B cell (primary cell): Measurements from ENCODE around the gene RARA. TPM values are rescaled to one million over a fixed set of nuclear protein-coding genes. Genes with fewer than 3 reads are reported as not detected.

Experiments
- ATAC-seq: fragments of 200-7000 bp; cut with Tn5 transposase; one replicate; pipeline ENCODE4 v1.10.0; 2021; ENCODE audit warnings: low read depth, mild to moderate bottlenecking, moderate number of reproducible peaks, moderate library complexity
- CTCF ChIA-PET: fragments of 350-600 bp; sonication (Branson Sonifier 250); formaldehyde crosslinking; loops from one replicate; lab custom pipeline; 2021; ENCODE audit warnings: antibody characterized with exemption, inconsistent platforms; lab: Charles Lee
- POLR2A ChIA-PET: fragments of 350-600 bp; sonication (Branson Sonifier 250); formaldehyde crosslinking; loops from one replicate; lab custom pipeline; 2021; ENCODE audit warnings: antibody characterized with exemption; lab: Charles Lee
- DNase-seq: peaks from one replicate; pipeline ENCODE4 v3.0.0; 2013
- H2AFZ ChIP-seq: 2 replicates; pipeline ENCODE4 v1.6.1; 2012; ENCODE audit warnings: mild to moderate bottlenecking, low read depth, low read length; ENCODE audit not compliant: insufficient read depth, poor library complexity, severe bottlenecking
- H3K27ac ChIP-seq, 2 donors: 1 replicate in 1 of 2; 2 replicates in 1 of 2; pipeline ENCODE4 v1.5.1; 2012 to 2013; ENCODE audit warnings: low read length in 2 of 2, mild to moderate bottlenecking in 2 of 2, moderate library complexity in 1 of 2
- H3K27me3 ChIP-seq, 4 experiments: fragments of 200-600 bp in 1 of 4; sonication (generic) in 1 of 4; replicated peaks in 1 of 4; 1 replicate in 2 of 4; 2 replicates in 2 of 4; pipeline versions ENCODE4 v1.6.1 to v1.7.0; 2013 to 2016; ENCODE audit warnings: low read length in 3 of 4, mild to moderate bottlenecking in 2 of 4, mixed read lengths in 1 of 4, moderate library complexity in 1 of 4; ENCODE audit not compliant: insufficient read depth in 4 of 4, control insufficient read depth in 3 of 4; ENCODE audit errors: control extremely low read depth in 1 of 4
- H3K36me3 ChIP-seq, 2 experiments: replicated peaks in 1 of 2; 1 replicate in 1 of 2; 2 replicates in 1 of 2; pipeline versions ENCODE4 v1.6.1 to v1.7.1; 2013; ENCODE audit warnings: low read length in 1 of 2; ENCODE audit not compliant: insufficient read depth in 2 of 2, control insufficient read depth in 1 of 2; ENCODE audit errors: control extremely low read depth in 1 of 2, extremely low read depth in 1 of 2
- H3K4me1 ChIP-seq, 2 donors: fragments of 200-600 bp in 1 of 2; sonication (generic) in 1 of 2; 1 replicate in 1 of 2; 2 replicates in 1 of 2; pipeline versions ENCODE4 v1.5.1 to v1.6.1; 2013 to 2017; ENCODE audit warnings: low read length in 2 of 2; ENCODE audit not compliant: control insufficient read depth in 2 of 2, insufficient read depth in 2 of 2
- H3K4me2 ChIP-seq: replicated peaks from 2 replicates; pipeline ENCODE3; 2012; ENCODE audit warnings: mild to moderate bottlenecking, low read depth, low read length; ENCODE audit not compliant: poor library complexity, severe bottlenecking
- H3K4me3 ChIP-seq, 5 experiments: fragments of 200-600 bp in 1 of 5; sonication (generic) in 1 of 5; 1 replicate in 3 of 5; 2 replicates in 2 of 5; pipeline versions ENCODE4 v1.5.1 to v1.7.0; 2011 to 2016; ENCODE audit warnings: low read length in 4 of 5, mild to moderate bottlenecking in 4 of 5, low read depth in 2 of 5, control low read depth in 1 of 5, moderate library complexity in 1 of 5; ENCODE audit not compliant: insufficient read depth in 1 of 5; ENCODE audit errors: control extremely low read depth in 1 of 5, extremely low read depth in 1 of 5
- H3K79me2 ChIP-seq: fragments of 200-600 bp; sonication (generic); one replicate; pipeline ENCODE4 v1.6.0; 2016; ENCODE audit warnings: low read length; ENCODE audit not compliant: control insufficient read depth, insufficient read depth
- H3K9ac ChIP-seq: fragments of 200-600 bp; sonication (generic); 2 replicates; pipeline ENCODE4 v1.6.1; 2017; ENCODE audit warnings: mild to moderate bottlenecking, low read length, moderate library complexity
- H3K9me3 ChIP-seq, 3 donors: one replicate each; pipeline versions ENCODE4 v1.6.1 to v1.7.1; 2013; ENCODE audit warnings: low read length in 2 of 3; ENCODE audit not compliant: control insufficient read depth in 2 of 3, insufficient read depth in 1 of 3; ENCODE audit errors: control extremely low read depth in 1 of 3
- H4K20me1 ChIP-seq: 2 replicates; pipeline ENCODE4 v1.6.0; 2012; ENCODE audit warnings: mild to moderate bottlenecking, low read length; ENCODE audit not compliant: insufficient read depth, control insufficient read depth, poor library complexity, severe bottlenecking
- H3K27ac Mint-ChIP-seq: one replicate; pipeline ENCODE4 v1.8.0; 2021; ENCODE audit warnings: mixed read lengths
- H3K27me3 Mint-ChIP-seq: one replicate; pipeline ENCODE4 v1.8.0; 2021; ENCODE audit warnings: mixed read lengths
- H3K4me1 Mint-ChIP-seq: one replicate; pipeline ENCODE4 v1.8.0; 2021; ENCODE audit warnings: mixed read lengths
- H3K4me3 Mint-ChIP-seq: one replicate; pipeline ENCODE4 v1.8.0; 2021; ENCODE audit warnings: mixed read lengths
- H3K9me3 Mint-ChIP-seq: one replicate; pipeline ENCODE4 v1.8.0; 2022; ENCODE audit warnings: mixed read lengths; ENCODE audit not compliant: insufficient read depth
- EZH2 ChIP-seq: IDR thresholded peaks from 2 replicates; pipeline ENCODE4 v1.6.1; 2012; ENCODE audit warnings: borderline replicate concordance, low read depth, mild to moderate bottlenecking, moderate library complexity, low read length; ENCODE audit not compliant: insufficient read depth, poor library complexity, severe bottlenecking
- WGBS: methylation state at CpG from one replicate; pipeline ENCODE4 v1.1.5; 2013; ENCODE audit warnings: missing lambda C conversion rate; ENCODE audit not compliant: insufficient coverage; 5-methylcytosine and 5-hydroxymethylcytosine counted together
- intact Hi-C: fragments of 100-400 bp; cut with micrococcal nuclease; formaldehyde crosslinking; loops from one replicate; pipeline ENCODE4 v1.10.0; 2022
- polyA plus RNA-seq: library from polyadenylated mRNA; depleted of rRNA; stranded (reverse); fragments of >200 nt; gene quantifications from 2 replicates; pipeline ENCODE4 v1.2.3, GENCODE V29; 2012
- total RNA-seq, 2 donors: library from RNA; stranded (reverse); fragments of 120-200 nt in 1 of 2; gene quantifications; 1 replicate in 1 of 2; 2 replicates in 1 of 2; pipeline versions ENCODE4 v1.2.3 to v1.2.4, GENCODE V29; 2013 to 2022
- TF ChIP-seq, protein P1 (sequence below): fragments of 200-600 bp; IDR thresholded peaks from one replicate; pipeline ENCODE4 v1.8.0; 2022; ENCODE audit warnings: antibody characterized with exemption, mild to moderate bottlenecking

Gene RARA
- total and polyA plus RNA-seq, 2 donors (not counting 1 experiment from before 2014, with no cell fraction given) = 20.7 to 86.2 TPM

GRCh38 chr17:40312893-40313667 lies 4.1 kb downstream of the RARA start:
- no peak overlapping the region for H3K4me3 Mint-ChIP-seq
- intact Hi-C loops = no loop called here
- H3K9me3 Mint-ChIP-seq = no peaks in the 10 kb centered on the region
- POLR2A ChIA-PET = no interaction called here
- Histone ChIP-seq H3K4me3 (no peak overlapping the region), H3K4me2 (no peak overlapping the region), H3K27me3 (no peaks in the 10 kb centered on the region), H4K20me1 (no peaks in the 10 kb centered on the region), H3K9ac (no peak overlapping the region), H3K79me2 (peaks cover 19% of the 10 kb centered on the region), H3K27ac (no peak overlapping the region), H3K4me1 (peaks cover 64 to 79% of the 10 kb centered on the region in 2 donors), H3K9me3 (no peaks in the 10 kb centered on the region), H2AFZ (no peak overlapping the region), H3K36me3 (no peaks in the 10 kb centered on the region)
- DNase-seq = peak; percentile 9
- CTCF ChIA-PET = interaction anchor here (1.3 to 30.5 kb wide), 3 partner anchors 10 to 45 kb away, joined by 5 to 871 read pairs (median 10); partner anchors contain the start of gene GJD3
- 88% methylated on average over 2 of the region's 4 CpGs for WGBS
- ATAC-seq = no peak
- no peak for TF ChIP-seq EZH2
- TF ChIP-seq, protein P1, sequence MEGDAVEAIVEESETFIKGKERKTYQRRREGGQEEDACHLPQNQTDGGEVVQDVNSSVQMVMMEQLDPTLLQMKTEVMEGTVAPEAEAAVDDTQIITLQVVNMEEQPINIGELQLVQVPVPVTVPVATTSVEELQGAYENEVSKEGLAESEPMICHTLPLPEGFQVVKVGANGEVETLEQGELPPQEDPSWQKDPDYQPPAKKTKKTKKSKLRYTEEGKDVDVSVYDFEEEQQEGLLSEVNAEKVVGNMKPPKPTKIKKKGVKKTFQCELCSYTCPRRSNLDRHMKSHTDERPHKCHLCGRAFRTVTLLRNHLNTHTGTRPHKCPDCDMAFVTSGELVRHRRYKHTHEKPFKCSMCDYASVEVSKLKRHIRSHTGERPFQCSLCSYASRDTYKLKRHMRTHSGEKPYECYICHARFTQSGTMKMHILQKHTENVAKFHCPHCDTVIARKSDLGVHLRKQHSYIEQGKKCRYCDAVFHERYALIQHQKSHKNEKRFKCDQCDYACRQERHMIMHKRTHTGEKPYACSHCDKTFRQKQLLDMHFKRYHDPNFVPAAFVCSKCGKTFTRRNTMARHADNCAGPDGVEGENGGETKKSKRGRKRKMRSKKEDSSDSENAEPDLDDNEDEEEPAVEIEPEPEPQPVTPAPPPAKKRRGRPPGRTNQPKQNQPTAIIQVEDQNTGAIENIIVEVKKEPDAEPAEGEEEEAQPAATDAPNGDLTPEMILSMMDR = no peak
- no peaks in the 10 kb centered on the region for H3K27me3 Mint-ChIP-seq
- H3K27ac Mint-ChIP-seq = no peak overlapping the region
- H3K4me1 Mint-ChIP-seq = peaks cover 38% of the 10 kb centered on the region
